Stimulated activated CD4-positive, alpha-beta T cell treated with anti-CD3 and anti-CD28 coated beads, Interleukin-1b, Interleukin-23, amount 100 ng/mL, for 4 hours (primary cell): ENCODE data around the gene ABCD1.
"Not testable (repeated sequence)": the region's sequence is repeated elsewhere in the genome, so short reads cannot be mapped to it uniquely, and the experiment has no call there.

Experiments used
- DNase-seq, 2 donors: peaks; one replicate each; pipeline ENCODE4 v3.0.0-alpha.2; 2020; ENCODE audit warnings: low read depth in 2 of 2

The ABCD1 gene

DNA sequence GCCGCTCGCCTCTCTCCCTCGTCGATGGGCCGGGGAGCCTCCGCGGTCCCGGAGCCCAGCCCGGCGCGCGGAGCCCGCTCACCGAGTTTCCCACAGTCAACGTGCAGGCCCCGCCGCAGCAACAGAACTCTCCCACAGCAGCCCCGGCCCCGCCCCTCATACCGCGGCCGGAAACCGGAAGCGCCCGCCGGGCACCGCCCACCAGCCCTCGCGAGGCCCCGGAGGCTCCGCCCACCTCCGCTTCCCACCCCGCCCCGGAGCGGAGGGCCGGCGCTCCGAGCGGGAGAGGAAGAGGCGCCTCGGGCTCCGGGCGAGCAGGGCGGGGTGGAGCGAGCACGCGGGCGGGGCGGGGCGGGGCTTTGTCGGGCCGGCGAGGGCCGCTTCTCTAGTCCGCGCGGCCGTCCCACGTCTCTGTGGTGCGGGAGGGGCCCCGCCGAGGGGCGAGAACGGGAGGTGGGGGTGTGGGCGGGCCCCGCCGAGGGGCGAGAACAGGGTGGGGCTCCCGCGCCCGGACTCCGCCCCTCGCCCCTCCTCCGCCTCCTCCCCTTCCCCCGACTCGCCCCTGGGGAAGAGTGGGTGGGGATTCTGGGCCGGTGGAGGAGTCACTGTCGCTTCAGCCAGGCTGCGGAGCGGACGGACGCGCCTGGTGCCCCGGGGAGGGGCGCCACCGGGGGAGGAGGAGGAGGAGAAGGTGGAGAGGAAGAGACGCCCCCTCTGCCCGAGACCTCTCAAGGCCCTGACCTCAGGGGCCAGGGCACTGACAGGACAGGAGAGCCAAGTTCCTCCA, at the start of gene ABCD1, which contains the start of gene BCAP31:
Gene ABCD1, plus strand, starts transcription at position 605 of the 787 bp plus-strand sequence. CDS start 411 bp downstream, outside the sequence.
Gene BCAP31, minus strand, starts transcription at position 136 of the 787 bp plus-strand sequence. CDS start 1,143 bp downstream, outside the sequence.
- peak; percentile 81 to 85 for DNase-seq

DNA sequence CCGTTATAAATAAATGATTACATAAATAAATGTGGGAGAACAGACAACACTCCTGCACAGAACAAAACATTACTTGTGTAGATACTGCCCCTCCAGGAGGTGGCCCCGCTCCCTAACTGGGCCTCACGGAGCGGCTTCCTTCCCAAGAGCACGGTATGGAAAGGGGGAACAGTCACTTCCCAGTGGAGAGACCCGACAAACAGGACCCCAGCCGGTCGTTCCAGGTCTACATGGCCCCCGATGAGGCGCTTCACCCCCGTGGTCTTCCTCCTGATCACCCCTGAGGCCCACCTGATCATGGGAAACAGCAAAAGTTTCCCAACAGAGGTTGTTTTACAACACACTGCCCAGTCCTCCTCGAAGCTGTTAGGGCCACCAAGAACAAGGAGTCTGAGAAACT, 43.5 kb upstream of the ABCD1 start:
- no peak for DNase-seq

DNA sequence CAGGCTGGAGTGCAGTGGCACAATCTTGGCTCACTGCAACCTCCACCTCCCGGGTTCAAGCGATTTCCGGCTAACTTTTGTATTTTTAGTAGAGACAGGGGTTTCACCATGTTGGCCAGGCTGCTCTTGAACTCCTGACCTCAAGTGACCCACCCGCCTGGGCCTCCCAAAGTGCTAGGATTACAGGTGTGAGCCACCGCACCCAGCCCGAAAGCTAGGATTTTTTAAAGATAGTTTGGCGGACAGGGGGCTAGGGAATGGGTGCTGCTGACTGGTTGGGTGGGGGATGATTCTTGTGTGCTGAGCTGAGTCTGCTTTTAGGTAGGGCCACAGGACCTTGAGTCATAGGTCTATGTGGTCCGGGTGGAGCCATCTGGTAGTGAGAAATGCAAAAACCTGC, 41.2 kb upstream of the ABCD1 start:
- DNase-seq, result not testable (repeated sequence)

DNA sequence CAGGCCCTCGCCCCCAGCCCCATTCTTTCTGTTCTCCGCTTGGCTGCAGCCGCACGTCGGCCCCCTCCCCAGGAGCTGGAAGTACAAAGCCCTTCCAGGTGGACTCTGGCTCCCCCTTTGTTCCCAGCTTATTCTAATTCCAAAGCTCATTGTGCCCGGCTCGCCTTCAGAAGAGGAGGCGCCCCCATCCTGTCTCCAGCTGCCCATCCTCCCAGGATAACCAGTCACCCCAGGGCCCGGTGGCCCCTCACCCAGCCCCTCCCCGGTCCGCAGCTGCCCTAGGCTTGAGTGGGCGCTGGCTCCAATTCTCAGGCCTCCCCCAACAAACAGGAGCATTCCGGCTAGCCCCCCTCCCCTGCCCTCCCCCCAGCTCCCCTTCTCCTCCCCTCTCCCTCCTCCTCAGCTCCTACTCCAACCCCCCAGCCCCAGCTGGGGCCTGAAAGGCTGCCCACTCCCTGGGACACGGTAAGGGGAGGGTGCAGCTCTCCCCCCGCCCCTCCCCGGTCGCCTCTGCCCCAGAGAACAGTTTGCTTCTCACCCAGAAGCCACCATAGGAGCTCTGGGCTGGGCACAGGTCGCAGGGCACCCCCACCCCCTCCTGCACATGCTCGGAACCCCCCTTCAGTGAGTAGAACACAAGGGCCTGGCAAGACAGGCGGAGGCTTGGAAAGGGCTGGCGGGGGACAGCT, 40.0 kb upstream of the ABCD1 start:
- no peak for DNase-seq

DNA sequence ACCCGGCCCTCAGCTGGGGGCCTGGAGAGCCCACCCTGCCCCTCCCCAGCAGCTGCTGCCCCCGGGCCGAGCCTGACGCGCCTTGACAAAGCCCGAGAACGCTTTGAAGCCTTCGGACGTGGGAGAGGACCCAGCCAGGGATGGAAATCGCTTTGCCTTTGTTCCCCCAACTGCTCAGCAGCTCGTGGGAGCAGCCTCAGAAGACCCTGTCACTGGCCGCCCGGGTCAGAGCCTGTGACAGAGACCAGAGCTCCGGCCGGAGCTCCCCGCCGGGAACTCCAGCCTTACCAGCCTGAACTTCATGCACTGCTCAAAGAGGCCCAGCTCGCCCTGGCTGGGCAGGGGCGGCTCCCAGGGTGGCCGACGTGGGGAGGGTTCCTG, 39.5 kb upstream of the ABCD1 start:
- no peak for DNase-seq

DNA sequence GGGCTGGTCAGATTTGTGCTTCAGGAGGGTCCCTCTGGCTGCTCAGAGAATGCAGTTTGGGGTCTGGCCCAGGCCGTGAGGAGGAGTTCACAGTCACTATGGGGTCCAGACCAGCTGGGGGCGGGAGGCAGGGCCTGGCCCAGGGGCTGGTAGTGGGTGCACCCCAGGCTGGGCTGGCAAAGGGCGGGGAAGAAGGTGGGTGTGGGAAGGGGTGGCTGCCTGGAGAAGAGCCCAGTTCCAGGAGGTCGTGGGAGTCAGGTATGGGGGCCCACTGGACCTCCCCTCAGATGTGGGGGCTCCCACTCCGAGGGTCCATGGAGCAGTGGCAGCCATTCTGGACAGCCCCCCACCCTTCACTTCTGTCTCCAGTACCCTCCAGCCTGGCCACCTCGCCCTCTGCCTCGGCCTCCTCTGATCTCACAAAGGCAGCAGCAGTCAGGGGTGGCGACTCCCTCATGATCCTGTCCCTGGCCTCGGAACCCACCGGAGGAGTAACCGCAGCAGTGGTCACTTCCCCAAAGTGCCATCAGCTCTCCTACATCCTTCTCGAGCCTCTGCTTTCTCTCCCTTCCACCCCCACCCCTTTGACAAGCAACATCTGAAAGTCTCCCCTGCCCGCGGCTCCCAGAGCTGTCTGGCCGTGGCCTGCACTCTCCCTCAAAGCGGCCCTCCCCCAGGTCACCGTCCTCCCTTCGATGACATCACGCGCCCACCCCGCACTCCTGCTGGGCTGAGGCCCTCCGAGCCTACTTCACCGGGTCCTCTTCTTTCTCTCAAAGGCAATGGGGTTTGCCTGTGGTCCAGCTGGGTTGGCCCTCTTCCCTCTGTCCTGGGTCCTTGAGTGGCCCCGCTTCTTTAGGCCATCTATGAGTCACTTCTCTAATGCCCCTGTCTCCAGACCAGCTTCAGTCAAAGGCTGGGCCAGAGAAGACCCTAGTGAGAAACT, 38.6 kb upstream of the ABCD1 start:
- DNase-seq, result no peak

DNA sequence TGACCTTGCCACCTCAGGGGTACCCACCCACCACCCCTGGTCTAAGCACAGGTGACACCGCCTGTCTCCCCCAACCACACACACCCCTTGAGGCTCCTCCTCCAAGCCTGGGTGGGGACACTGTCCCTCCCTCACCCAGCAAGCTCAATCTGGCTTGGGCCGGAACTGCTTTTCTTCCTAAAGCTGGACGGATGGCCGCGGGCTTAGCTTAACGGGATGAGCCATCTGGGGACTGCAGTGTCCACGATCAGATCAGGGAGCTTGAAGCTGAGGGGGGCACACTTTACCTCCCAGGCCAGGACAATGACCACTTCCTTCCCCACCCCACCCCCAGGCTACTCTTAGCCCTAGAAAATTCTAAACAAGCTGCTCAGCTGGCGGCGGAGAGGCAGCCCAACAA, 37.9 kb upstream of the ABCD1 start:
- DNase-seq, result no peak

DNA sequence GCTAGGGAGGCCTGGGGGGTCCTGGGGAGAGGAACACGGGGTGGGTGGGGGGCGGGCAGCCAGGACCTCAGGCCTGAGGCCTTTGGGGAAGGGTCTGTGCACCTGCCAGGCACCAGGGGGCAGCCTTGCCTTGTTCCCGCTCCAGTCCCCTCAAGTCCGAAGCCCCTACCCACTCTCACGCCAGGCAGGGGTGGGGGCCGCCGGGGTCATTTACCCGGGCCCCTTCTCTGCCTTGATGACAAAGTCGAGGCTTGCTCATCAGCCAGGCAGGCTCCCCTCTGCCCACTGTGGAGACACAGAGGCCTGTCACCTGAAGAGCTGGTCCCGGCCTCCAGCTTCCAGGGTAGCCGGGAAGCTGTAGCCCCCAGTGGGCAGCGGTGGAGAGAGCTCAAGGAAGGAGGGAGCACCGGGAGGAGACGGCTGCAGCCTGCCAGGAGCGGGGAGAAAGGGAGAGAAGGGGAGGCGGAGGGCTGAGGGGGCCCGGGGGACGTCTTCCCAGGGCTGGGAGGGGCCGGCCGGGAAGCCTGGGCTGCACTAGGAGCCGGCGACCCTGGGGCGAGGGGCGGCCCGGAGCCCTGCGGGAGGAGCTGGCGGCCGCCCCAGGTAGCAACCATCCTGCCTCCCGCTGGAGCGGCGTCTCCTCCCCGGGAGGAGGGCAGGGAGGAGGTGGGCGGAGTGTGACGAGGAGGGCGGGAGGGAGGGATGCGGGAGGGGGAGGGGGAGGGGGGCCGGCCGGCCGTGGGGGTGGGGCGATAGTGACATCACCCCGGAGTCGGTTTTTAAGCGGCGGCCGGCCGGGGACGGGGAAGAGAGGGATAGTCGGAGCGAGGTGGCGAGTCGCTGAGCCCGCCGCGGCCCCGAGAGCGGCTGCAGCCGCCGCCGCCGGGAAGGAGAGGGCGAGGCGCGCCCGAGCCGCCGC, 37.3 kb upstream of the ABCD1 start, which contains the start of gene SLC6A8:
Gene SLC6A8, plus strand, starts transcription at position 806 of the 919 bp plus-strand sequence. CDS start 649 bp downstream, outside the sequence.
- peak; percentile 26 to 34 for DNase-seq

DNA sequence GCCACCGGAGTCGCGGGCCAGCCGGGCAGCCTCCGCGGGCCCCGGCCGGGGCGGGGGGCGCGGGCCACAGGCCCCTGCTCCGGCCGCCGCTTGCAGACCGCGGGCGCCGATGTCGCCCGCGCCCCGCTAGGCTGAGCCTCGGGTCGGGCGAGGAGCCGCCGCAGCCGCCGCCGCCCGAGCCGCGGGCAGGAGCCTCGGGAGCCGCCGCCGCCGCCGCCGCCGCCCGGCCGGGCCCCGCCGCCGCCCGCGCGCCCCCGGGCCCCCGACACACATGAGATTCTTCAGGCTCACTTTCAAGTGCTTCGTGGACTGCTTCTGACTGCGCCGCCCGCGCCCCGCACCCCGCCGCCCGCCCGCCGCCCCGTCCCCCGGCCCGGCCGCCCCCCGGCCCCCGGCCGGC, 36.6 kb upstream of the ABCD1 start:
- no peak for DNase-seq

DNA sequence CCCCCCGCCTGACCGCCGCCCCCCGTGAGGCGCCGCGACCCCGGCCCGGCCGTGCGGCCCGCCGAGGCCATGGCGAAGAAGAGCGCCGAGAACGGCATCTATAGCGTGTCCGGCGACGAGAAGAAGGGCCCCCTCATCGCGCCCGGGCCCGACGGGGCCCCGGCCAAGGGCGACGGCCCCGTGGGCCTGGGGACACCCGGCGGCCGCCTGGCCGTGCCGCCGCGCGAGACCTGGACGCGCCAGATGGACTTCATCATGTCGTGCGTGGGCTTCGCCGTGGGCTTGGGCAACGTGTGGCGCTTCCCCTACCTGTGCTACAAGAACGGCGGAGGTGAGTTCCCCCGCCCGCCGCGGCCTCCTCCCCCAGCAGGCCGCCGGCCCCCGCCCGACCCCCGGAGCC, 36.1 kb upstream of the ABCD1 start:
- DNase-seq, result no peak

DNA sequence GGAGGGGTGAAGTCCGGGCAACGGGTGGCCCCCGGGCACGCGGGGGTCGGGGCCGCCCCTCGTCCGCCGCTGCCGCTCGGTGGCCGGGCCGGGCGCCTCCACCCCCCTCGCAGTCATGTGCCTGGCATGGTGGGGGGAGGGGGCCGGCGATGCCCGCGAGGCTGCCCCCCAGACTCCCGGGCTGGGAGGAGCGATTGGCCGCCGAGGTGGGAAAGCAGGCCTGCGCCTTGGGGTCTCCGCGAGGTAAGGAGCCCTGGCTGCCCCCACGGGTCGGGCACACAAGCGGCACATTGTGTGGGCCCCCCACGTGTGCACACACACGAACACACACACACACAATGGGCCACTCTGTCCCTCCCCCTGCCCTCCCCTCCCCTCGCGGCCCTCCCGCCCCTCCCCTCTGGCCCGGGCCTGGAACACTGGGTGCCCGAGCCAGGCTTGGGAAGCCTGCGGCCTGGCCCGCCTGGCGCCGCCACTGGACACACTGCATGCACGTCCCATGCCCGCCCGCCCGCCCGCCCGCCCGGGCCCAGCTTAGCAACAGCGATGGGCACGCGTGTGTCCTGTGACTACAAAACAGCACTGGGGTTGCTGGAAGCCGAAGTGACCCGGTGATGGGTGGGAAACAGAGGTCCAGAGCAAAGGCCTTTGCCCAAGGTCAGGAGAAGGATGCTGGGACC, 35.6 kb upstream of the ABCD1 start:
- no peak for DNase-seq

DNA sequence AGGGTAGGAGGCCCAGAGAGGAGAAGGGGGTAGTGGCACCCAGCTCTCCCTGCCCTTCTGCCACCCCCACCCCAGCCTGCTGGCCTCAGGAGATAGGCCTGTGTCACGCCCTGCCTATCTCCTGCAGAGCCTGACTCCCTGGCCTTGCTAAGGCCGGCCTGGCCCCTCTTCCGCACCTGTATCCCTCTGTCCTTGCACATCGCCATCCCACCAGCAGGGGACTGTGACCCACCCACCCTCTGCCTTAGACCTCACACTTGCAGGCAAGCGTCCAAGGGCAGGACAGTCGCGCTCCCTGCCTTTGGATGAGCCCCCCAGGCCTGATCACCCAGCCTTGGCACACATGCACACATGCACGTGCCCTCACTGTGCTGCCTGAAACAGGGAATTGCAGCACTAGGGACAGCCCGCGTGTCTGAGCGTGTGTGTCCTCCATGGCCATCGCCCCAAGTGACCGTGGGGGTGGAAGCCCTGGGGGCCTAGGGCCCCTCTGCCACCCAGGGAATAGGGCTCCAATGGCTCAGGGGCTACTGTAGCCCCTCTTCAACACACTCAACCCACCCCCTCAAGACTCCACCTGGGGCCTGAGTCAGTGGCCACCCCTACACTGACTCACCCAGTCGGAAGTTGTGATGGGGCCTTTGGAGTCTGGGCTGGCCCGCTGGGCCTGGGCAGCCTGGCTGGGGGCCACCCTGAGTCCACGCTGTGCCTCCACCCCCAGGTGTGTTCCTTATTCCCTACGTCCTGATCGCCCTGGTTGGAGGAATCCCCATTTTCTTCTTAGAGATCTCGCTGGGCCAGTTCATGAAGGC, 34.8 kb upstream of the ABCD1 start:
- DNase-seq, result no peak

DNA sequence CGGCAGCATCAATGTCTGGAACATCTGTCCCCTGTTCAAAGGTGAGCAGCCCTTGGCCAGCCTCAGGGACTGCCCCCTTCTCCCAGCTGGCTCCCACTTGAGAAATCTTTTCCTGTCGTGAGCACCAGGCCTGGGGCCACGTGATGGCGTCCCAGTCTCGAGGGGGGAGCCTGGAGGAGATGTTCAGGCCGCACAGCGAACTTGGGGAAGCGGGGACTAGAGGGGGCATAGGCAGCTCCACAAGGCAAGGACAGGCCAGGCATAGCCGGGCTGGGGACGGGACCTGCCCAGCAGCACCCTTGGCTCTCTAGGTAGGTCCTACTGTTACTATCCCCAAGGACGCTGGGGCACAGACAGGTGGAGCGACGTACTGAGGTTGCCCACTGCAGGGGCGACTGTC, 34.2 kb upstream of the ABCD1 start:
- DNase-seq, result no peak

DNA sequence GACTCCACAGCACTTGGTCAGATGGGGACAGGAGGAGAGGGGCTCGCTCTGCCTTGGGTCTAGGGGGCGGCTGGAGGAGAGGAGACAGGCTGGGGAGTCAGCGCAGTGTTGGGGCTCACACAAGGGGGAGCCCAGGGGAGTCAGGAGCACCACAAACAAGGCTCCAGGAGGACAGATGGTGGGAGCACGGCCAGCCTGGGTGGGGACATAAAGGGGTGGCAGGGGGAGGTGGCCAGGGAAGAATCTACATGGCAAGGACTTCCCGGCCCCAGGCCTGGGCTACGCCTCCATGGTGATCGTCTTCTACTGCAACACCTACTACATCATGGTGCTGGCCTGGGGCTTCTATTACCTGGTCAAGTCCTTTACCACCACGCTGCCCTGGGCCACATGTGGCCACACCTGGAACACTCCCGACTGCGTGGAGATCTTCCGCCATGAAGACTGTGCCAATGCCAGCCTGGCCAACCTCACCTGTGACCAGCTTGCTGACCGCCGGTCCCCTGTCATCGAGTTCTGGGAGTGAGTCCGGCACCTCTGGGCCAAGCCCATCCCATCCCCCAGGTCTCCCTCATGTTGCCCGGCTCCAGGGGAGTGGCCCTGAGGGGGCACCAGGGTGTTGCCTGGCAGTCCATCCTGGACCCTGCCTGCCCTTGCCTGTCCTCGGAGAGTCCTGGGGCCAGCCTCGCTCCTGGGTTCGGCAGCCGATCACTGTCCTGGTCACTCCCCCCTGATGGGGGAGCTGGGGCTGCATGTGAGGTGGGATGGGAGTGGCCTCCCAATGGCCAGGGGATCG, 33.4 kb upstream of the ABCD1 start:
- not testable (repeated sequence) for DNase-seq

DNA sequence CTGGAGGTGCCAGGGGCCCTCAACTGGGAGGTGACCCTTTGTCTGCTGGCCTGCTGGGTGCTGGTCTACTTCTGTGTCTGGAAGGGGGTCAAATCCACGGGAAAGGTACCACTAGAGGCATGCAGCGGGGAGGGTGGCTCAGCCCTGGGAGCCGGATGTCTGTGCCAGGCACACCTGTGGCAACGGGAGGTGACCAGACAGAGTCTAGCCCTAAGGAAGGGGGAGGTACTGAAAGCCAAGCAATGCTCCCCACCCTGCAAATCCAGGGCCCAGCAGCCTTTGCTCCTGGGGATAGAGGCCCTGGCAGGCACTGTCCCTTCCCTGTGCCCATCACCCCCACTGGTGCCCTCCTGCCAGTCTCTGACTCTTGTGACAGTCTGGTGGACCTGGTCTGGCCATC, 32.7 kb upstream of the ABCD1 start:
- DNase-seq, result no peak

DNA sequence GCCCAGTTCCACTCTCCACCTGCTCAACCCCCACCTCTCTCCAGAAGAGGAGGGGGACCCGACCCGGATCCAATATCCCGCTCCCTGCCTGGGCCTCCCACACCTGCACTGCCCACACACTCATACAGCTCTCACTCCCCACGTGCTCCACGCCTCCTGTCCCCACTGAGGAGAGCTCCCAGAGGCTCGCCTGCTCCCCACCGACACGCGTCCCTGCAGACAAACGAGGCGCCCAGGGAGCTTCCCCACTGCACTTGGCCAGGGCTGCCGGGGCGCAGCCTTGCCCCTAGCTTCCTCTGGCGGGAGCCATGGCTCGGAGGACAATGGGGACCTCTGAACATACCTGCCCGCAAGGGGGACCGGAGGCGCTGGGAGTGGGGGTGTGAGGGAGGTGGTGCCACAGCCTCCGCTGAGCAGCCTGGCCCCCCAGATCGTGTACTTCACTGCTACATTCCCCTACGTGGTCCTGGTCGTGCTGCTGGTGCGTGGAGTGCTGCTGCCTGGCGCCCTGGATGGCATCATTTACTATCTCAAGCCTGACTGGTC, 32.0 kb upstream of the ABCD1 start:
- no peak for DNase-seq

DNA sequence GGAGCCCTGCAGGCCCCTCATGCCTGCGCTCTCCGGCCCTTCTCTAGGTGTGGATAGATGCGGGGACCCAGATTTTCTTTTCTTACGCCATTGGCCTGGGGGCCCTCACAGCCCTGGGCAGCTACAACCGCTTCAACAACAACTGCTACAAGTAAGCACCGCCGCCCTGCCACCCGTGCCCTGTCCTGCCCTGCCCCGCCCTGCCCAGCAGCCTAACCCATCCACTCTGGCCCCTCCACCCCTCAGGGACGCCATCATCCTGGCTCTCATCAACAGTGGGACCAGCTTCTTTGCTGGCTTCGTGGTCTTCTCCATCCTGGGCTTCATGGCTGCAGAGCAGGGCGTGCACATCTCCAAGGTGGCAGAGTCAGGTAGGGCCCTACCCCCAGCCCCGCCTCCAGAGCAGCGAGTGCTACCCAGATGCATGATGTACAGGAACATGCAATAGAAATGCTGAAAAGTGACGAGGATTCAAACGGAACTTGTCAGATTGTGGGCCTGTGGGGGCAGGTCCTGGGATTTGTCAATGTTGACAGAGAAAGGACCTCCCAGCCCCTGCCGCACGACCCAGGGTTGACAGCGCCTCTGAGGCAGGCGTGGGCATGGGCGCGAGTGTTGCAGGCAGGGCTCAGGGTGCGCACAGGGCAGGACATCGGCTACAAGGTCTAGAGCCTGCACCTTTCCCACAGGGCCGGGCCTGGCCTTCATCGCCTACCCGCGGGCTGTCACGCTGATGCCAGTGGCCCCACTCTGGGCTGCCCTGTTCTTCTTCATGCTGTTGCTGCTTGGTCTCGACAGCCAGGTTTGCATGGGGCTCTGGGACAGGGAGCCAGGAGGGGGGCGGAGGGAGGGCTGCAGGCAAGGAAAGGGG, 31.2 kb upstream of the ABCD1 start:
- no peak for DNase-seq
